NCI-H460 (cell line): ENCODE data around the gene CAMK2N1. TPM values are rescaled to one million over a fixed set of nuclear protein-coding genes. Genes with fewer than 3 reads are reported as not detected.
"Not testable (repeated sequence)": the region's sequence is repeated elsewhere in the genome, so short reads cannot be mapped to it uniquely, and the experiment has no call there.

Experiments
- DNase-seq: peaks from one replicate; pipeline ENCODE4 v3.0.0-alpha.2; 2016; ENCODE audit warnings: low read depth; ENCODE audit errors: extremely low read depth
- total RNA-seq: library from RNA; depleted of rRNA; stranded (reverse); fragments of >200 nt; shearing (Covaris generic); gene quantifications from 2 replicates; pipeline ENCODE4 v1.2.3, GENCODE V29; 2014

The CAMK2N1 gene
- total RNA-seq, 1 experiment from 2014 or later = 2.0 TPM

DNA sequence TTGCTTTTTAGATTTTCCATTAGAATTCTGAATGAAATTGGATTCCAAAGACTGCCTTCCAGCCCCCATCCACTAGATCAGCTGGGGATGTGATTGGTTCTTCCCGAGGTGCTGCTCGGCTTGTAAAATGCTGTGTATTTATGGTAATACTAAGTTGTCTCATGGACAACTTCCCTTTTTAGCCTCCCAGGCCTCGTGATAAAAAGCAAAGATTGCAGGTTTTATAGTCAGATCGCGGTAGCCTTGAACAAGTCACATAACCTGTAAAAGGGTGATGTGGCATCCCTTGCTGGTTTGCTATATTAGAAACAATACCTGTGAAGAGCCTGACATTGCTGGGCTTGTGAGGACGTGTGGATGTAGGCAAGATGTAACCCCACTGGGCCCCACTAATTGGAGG is 11.5 kb upstream of the CAMK2N1 start:
- DNase-seq = no peak

DNA sequence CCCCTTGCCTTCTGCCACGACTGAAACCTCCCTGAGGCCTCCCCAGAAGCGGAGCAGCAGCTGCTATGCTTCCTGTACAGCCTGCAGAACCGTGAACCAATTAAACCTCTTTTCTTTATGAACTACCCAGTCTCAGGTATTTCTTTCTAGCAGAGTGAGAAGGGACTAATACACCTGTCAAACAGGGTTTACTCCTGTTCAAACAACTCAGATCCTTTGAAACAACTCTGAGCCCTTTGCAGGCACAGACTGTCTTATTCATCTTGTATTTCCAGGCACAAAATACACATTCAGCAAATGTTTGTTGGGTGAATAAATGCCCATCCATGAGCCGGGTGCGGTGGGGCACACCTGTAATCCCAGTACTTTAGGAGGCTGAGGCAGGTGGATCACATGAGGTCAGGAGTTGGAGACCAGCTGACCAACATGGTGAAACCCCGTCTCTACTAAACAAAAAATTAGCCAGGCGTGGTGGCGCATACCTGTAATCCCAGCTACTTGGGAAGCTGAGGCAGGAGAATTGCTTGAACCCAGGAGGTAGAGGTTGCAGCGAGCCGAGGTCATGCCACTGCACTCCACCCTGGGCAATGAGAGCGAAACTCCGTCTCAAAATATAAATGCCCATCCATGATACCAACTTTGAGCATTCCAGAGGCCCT is 10.8 kb upstream of the CAMK2N1 start:
- not testable (repeated sequence) for DNase-seq

DNA sequence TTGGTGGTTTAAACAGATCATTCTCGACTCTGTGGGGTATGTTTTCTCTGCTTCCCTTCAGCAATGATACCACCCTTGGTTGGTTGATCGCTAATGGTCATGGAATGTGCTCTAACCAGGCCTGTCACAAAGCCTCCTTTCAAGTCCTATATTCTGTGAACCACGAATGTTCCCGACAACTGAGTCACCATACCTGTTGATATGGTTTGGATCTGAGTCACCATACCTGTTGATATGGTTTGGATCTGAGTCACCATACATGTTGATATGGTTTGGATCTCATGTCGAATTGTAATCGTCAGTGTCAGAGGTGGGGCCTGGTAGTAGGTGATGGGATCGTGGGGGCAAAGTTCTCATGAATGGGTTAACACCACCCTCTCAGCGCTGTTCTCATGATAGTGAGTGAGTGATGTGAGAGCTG is 10.2 kb upstream of the CAMK2N1 start:
- no peak for DNase-seq

DNA sequence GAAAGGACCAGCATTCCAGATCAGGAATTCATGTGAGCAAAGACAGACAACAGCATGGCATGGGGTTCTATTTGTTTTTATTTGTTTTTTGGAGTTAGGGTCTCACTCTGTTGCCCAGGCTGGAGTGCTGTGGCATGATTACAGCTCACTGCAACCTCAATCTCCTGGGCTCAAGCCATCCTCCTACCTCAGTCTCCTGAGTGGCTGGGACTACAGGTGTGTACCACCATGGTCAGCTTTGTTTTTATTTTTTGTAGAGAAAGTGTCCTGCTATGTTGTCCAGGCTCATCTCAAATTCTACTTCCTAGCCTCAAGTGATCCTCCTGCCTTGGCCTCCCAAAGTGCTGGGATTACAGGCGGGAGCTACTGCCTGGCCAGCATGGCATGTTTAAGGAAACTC is 9.7 kb upstream of the CAMK2N1 start:
- DNase-seq = no peak

DNA sequence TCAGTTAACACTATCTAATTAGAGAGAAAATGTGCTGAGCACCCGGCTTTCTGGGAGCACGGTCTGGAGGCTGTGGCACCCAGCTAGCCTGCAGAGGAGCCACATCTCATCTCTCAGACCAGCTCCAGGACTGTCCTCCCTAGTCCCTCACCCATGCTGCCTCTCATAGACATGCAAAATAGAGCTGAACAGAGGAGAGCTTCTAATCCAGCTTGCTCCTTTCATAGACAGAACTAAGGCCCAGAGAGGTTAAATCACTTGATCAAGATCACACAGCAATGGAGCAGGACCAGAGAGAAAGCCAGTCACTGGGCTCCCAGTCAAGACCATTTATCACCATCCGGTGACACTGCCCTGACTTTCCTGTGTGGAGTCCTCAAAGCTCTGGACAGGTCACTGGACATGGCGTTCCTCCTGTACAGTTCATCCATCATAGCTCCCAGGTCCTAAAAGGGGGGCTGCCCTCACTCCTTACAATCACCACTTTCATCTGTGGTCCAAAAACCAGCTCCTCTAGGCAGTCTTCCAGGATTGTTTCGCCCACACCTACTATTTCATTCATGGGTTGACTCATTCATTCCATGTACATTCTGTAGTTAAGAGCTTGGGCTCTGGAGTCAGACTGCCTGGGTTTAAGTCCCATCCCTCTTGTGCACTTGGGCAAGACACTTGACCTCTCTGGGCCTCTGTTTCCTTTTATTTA is 8.8 kb upstream of the CAMK2N1 start:
- no peak for DNase-seq

DNA sequence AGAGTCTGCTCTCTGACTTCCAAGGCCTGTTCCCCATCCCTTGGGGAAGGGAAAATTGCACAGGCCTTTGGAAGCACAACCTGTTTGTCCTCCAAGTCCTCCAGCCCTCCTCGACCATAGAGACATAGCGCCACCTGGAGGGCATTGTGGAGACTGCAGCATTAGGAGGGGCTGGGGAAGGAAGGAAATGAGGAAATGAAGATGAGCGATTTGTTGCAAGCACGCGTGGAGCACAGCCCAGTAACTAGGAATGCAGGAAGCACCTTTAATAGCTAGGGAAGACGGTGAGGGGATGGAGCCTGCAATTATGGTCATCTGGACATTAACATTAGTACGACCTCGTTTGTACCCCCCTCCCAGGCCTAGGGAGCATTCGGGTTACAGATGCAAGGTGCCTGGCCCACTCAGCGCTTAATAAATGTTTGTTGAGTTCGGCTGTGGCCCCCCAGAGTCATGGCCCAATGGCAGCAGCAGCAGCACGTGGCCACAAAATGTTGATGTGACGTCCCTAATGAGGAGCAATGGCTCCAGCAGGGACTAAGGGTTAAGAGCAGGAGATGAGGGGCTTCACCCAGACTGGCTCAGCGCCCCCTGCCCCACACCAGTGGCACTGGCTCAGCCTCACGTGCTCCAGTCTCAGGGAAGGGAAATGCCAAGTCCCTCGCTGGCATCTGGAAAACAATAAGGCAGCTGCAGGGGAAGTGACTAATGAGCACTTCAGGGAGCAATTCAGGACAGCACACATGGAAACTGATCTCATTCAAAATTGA is 8.0 kb upstream of the CAMK2N1 start:
- DNase-seq = peak; percentile 70

DNA sequence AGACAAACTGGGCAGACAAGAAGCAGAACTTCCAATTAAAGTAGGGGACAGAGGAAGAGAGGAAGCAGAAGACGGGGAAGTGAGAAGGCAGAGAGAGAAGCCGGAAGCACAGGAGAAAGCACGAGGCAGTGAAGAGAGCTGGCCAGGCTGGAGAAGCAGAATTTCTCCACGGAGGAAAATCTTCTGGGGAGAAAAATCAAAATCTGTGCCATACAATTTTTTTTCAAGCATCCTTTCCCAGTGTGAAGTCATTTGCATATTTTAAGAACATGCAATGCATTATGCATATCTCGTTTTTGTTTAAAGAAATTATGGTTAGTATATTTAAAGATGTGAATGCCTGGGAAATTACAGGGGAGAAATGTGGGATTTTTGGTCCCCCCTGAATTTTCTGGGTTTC is 7.3 kb upstream of the CAMK2N1 start:
- DNase-seq = no peak

DNA sequence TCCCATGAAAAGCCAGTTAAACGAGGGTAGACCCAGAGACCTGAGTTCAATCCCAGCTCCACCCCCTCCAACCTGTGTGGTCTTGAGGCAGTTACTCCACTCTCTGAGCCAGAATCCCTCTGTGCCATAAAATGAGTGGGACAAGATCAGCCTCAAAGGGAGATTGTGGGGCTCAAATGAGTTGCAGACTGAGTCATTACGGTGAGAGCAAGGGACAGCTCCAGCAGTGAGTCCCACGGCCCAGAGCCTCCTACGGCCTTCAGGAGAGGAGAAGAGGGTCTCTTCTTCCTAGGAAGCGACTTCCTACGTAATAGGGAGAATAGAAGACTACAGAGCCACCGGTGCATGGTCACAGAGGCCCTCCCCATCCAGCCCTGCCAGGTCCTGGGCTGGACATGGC is 6.7 kb upstream of the CAMK2N1 start:
- DNase-seq = no peak

DNA sequence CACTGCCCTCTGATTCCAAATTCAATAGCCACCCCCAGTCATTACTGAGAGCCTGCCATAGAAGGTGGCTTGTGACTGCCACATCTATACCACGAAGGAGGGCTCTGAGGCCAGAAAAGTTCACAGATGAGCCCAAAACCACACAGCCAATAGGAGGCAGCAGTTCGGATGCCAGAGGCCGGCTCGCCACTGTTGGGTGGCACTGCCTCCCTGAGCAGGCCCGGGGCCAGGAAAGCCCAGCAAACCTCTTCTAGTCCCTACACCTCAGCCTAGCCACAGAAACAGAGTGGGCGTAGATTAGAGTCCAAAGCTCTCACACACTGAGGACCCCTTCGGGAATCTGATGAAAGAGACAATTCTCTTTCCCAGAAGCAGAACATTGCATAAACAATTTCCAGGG is 5.9 kb upstream of the CAMK2N1 start:
- DNase-seq = no peak

DNA sequence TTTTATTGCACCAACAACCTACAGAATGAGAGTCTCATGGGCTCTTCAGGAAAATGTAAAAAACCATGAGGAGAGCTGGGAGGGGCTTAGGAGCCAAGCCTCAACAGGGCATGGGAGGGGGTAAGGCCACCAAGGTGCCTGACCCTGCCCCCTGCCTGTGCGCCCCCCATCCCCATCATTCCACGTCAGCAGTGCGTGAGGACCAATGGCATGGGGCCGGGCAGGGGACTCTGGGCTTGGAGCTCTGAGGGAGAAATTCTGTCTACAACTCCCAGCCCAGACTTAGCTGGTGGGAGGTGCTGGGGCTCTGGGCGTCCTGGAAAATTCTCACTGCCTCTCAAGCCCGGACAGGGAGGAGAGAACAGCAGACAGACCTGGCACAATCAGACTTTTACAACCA is 5.2 kb upstream of the CAMK2N1 start:
- no peak for DNase-seq

DNA sequence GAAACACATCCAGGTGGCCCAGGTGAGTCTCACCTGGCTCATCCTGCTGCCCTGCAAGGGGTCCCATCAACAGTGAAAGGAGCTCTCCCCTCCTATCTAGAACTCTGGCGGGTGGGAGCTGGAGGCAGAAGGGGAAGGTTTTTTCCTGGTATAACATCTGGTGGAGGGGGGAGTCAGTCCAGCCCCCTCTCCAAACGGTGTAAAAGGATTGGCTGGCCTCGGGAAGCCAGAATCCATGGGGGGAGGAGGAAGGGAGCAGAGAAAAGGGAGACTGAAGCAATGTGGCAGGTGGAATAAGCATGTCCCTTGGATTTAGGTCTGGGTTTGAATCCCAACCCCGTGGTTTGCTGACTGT is 1.2 kb upstream of the CAMK2N1 start:
- no peak for DNase-seq

DNA sequence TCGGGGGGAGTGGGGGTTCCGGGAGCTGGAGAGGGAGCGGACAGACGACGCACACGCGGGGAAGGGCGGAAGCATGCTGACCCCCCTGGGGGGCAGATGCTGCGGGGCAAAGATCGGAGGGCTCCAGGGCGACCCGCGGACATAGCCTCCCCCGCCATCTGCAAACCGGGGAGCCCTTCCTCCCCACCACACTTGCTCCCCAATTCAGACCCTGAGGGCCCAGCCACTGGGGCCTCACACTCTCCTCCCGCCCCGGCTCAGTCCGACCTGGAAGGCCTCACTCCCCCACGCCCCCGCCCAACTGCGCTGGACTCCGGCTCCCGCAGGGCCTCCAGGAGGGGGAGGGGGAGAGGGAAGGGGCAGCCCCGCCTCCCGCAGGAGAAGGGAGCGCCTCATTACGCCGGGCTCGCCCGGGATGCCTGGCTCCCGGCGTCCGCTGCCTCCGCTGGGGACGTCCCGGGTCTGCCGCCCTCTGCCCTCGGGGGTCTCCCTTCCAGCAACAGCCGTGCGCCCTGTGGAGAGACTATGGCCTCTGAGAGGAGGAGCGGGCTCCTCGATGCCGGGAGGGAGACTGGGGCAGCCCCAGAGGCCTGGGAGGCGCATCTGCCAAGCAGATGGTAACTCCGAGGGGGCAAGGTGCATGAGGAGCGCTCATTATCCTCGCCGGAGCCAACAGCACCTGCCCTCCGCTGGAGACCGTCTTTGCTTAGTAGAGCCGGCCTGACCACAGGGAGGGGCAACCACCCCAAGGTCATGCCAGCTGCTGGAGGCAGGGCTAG is 636 bp upstream of the CAMK2N1 start:
- no peak for DNase-seq

DNA sequence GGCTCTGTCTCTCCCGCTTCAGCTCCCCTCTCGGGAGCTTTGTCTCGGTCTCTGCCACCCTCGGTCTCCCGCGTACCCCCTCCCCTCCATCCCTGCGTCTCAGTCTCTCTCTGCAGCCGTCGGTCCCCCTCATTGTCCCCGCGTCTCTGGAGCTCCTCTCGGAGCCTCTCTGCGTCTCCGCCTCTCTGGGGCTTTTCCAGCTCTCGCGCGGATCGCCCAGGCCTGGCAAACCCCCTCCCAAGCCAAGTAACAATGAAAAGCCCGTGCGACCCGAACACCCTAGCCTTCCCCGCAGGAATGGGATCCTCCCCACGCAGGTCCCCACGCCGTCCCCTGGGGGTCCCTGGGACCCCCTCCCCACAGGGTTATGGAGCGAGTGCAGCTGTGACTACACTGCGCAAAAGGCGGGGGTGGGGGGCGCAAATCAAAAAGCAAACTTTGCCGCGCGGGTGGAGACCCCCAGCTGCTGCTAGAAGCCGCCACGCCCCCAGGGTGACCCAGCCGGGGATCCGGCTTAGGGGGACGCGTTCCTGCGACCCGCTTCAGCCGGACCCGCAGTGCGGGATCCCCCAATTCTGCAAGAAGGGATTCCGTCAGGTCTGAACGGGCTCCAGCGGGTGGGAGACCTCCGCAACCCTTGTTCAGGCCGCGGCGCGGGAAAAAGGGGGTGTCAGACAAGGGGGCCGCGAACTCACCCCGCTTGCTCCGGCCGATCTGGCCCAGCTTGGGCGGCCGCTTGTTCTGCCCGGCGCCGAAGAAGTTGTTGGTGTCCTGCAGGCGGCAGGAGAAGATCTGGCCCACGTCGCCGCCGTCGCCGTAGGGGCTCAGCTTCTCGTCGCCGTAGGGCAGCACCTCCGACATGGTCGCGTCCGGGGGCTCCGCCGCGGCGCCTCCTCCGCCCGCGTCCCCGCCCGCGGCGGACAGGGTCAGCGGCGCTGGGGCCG is 1.2 kb downstream of the CAMK2N1 start:
- no peak for DNase-seq

DNA sequence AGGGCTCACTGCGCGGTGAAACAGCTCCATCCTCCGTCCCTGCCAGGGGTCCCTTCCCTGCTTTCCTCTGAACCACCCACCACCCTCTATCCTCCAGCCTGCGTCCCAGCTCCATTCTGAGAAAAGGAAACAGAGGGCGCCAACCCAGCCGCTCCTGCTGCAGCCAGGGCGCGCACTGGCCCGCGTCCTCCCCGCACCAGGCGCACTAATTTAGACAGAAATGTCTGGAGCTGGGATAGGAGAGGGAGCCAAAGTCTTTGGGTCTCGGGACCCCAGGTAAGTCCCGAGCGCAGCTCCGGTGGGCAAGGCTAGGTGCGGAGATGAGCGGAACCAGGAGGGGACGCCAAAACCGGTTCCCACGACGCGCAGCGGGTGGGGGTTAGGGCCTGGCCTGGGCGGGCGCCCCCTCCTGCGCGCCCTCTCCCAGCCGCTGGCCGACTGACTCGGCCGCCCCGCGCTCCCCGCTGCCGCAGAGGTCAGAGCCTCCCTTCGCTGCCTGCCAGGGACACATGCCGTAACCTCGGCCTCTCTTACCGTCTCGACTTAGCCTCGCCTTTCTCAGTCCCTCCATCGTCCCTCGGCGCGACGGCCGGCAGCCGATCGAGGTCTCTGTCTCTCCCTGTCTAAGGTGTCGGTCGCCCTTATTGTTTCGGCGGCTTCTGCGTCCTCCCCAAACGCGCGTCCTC is 2.0 kb downstream of the CAMK2N1 start:
- no peak for DNase-seq

DNA sequence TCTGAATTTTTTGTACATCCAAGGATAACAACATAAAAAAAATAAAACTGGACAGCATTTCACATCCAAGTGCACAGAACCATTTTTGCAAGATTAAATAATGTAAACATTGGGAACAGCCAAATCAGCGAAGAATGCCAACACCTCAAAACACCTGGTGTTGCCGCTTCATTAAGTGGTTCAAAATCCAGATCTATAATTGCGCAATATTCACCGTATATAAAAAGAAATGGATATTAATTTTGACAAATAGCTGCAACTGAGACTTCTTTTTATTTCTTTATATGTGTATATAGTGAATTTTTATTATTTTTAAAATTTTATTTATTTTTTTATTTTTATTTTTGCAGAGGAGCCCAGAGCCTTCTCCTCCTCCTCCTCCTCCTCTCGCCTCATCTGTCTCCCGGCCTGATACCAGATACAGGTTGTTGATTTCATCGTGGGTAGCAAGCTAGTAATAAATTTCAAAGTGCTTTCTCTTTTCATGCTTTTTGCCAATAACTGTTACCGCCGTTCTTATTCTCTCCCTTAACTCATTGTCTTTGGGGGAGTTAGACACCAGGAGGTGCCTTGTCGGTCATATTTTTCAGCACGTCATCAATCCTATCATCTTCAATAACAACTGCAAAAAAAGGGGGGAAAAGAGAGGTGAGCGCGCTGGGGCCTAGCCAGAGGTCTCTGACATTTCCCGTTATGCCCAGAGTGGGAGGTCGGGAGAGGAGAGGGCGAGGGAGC is 2.7 kb downstream of the CAMK2N1 start:
- DNase-seq = no peak

DNA sequence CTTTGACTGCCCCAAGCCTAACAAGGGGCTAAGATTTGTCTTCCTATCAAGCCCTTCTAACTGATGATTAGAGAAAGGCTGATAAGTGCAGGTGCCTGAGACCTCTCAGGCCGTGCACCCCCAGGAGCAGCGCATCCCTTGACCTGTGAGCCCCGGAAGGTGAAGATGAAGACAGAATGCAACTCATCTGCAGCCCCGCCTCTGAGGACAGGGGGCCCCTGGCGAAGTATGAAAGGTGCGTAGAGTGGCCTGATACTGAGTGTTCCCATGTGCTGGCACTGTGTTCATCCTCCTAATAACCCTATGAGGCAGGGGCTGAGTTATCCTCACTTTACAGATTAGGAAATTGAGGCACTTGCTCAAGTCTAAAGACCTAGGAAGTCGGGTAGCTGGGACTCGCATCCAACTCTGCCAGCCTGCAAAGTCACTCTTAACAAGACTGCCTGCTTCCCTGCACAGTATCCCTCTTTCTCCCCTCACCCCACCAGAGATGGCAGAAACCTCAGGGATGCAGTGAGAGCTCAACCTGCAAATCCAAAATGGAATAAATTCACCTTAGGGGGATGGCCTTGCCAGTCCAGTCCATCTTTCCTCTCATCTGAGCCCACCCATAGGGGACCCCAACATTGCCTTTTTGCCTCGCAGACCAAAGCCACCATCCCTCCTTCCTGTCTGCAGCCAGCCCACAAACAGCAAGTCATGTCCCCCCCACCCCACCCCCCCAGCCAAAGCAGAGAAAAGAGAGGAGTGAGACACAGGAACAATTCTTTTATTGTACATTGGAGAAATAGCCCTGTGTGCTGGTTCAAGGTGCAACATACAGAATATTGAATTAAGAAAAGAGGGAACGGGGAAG is 4.1 kb downstream of the CAMK2N1 start:
- DNase-seq = no peak

DNA sequence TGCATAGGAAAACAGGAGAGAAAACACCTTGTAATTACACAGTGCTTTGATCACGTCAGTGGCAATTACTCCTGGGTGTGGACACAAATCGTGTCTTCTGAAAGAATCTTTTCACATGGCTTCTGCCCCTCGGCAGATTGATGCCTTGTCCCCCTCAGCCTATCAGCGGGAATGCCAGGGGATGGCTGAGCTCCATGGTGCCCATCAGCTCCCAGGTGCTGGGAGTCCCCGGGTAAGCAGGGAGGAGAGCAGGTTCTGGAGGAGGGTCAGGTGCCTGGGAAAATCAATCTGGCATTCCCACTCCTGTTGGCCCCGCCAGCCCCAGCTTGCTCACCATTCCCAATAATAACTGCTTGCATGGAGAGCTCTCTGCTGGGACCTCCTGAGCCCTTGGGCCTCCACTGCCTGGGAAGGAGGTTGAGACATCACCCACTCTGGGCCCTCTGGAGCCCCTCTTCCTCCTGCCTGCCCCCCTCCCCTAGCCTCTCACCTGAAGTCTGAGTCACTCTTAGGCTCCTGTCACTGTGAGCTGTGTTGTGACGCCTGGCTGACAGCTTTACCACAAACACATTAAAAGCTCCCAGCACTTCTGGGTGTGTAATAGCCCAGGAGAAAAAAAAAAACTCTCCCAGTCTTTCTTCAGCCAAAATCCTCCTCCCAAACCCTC is 4.9 kb downstream of the CAMK2N1 start:
- no peak for DNase-seq
